H9 (cell line): Measurements from ENCODE around the gene MED27. TPM values are rescaled to one million over a fixed set of nuclear protein-coding genes. Genes with fewer than 3 reads are reported as not detected.

Experiments used
- DNase-seq: peaks from one replicate; pipeline ENCODE4 v3.0.0-alpha.2; 2017
- H2AFZ ChIP-seq: one replicate; pipeline ENCODE4 v1.6.1; 2013; ENCODE audit warnings: mild to moderate bottlenecking, low read length, control low read depth, moderate library complexity
- H2AK5ac ChIP-seq: 2 replicates; pipeline ENCODE4 v1.6.1; 2013; ENCODE audit warnings: low read length, control low read depth, mixed read lengths; ENCODE audit not compliant: insufficient read length
- H2BK120ac ChIP-seq: one replicate; pipeline ENCODE4 v1.6.1; 2013; ENCODE audit warnings: low read depth, mild to moderate bottlenecking, low read length, control low read depth, inconsistent platforms; ENCODE audit not compliant: poor library complexity, severe bottlenecking
- H2BK12ac ChIP-seq: 2 replicates; pipeline ENCODE4 v1.6.1; 2013; ENCODE audit warnings: low read length, control low read depth, mixed read lengths, low read depth; ENCODE audit not compliant: insufficient read length
- H2BK15ac ChIP-seq: 2 replicates; pipeline ENCODE4 v1.6.1; 2013; ENCODE audit warnings: low read depth, low read length, control low read depth
- H2BK20ac ChIP-seq: one replicate; pipeline ENCODE4 v1.6.1; 2013; ENCODE audit warnings: low read depth, mild to moderate bottlenecking, low read length, control low read depth, inconsistent platforms; ENCODE audit not compliant: poor library complexity, severe bottlenecking
- H2BK5ac ChIP-seq: 2 replicates; pipeline ENCODE4 v1.6.1; 2013; ENCODE audit warnings: low read length, control low read depth, mixed read lengths; ENCODE audit not compliant: insufficient read length
- H3K14ac ChIP-seq: 2 replicates; pipeline ENCODE4 v1.6.1; 2013; ENCODE audit warnings: low read length, control low read depth; ENCODE audit not compliant: insufficient read depth
- H3K18ac ChIP-seq: 2 replicates; pipeline ENCODE4 v1.6.1; 2013; ENCODE audit warnings: low read depth, mild to moderate bottlenecking, mixed read lengths, low read length, control low read depth; ENCODE audit not compliant: insufficient read length
- H3K23ac ChIP-seq: 2 replicates; pipeline ENCODE4 v1.6.1; 2013; ENCODE audit warnings: low read length, control low read depth, mixed read lengths, low read depth; ENCODE audit not compliant: insufficient read length
- H3K23me2 ChIP-seq: 2 replicates; pipeline ENCODE4 v1.6.1; 2013; ENCODE audit warnings: low read depth, mild to moderate bottlenecking, mixed read lengths, low read length, control low read depth; ENCODE audit not compliant: insufficient read length, poor library complexity, severe bottlenecking
- H3K27ac ChIP-seq: 2 replicates; pipeline ENCODE4 v1.5.1; 2013; ENCODE audit warnings: low read length, control low read depth, mixed read lengths, low read depth; ENCODE audit not compliant: insufficient read length
- H3K27me3 ChIP-seq: 2 replicates; pipeline ENCODE4 v1.6.1; 2013; ENCODE audit warnings: low read length, control low read depth, inconsistent platforms; ENCODE audit not compliant: insufficient read depth
- H3K4ac ChIP-seq: 2 replicates; pipeline ENCODE4 v1.6.1; 2013; ENCODE audit warnings: low read depth, mild to moderate bottlenecking, control low read depth, inconsistent platforms, low read length, moderate library complexity
- H3K4me1 ChIP-seq: 2 replicates; pipeline ENCODE4 v1.6.1; 2013; ENCODE audit warnings: low read length, control low read depth, inconsistent platforms; ENCODE audit not compliant: insufficient read depth
- H3K4me2 ChIP-seq: 2 replicates; pipeline ENCODE4 v1.6.1; 2013; ENCODE audit warnings: low read length, control low read depth, mixed read lengths; ENCODE audit not compliant: insufficient read length, insufficient read depth
- H3K56ac ChIP-seq: 2 replicates; pipeline ENCODE4 v1.6.1; 2013; ENCODE audit warnings: low read depth, mild to moderate bottlenecking, mixed read lengths, low read length, control low read depth; ENCODE audit not compliant: insufficient read length
- H3K79me1 ChIP-seq: 2 replicates; pipeline ENCODE4 v1.6.1; 2013; ENCODE audit warnings: low read depth, mild to moderate bottlenecking, moderate library complexity, low read length, control low read depth, inconsistent platforms; ENCODE audit not compliant: insufficient read depth, poor library complexity, severe bottlenecking
- H3K79me2 ChIP-seq: 2 replicates; pipeline ENCODE4 v1.6.1; 2013; ENCODE audit warnings: low read length, control low read depth, inconsistent platforms; ENCODE audit not compliant: insufficient read depth
- H3K9ac ChIP-seq: 2 replicates; pipeline ENCODE4 v1.6.1; 2013; ENCODE audit warnings: low read length, control low read depth, mixed read lengths; ENCODE audit not compliant: insufficient read length; ENCODE audit errors: extremely low read depth
- H3K9me3 ChIP-seq: one replicate; pipeline ENCODE4 v1.6.1; 2013; ENCODE audit warnings: low read depth, low read length, inconsistent platforms; ENCODE audit not compliant: control insufficient read depth
- H3T11ph ChIP-seq: one replicate; pipeline ENCODE4 v1.6.1; 2013; ENCODE audit warnings: mild to moderate bottlenecking, low read length, control low read depth, inconsistent platforms
- H4K20me1 ChIP-seq: one replicate; pipeline ENCODE4 v1.6.1; 2013; ENCODE audit not compliant: control insufficient read depth, insufficient read length, insufficient read depth
- H4K5ac ChIP-seq: 2 replicates; pipeline ENCODE4 v1.6.1; 2013; ENCODE audit warnings: low read depth, mild to moderate bottlenecking, mixed read lengths, low read length, control low read depth; ENCODE audit not compliant: insufficient read length
- H4K8ac ChIP-seq: replicated peaks from 2 replicates; pipeline ENCODE4 v1.6.1; 2013; ENCODE audit warnings: low read length, control low read depth, mixed read lengths, low read depth; ENCODE audit not compliant: insufficient read length
- H4K91ac ChIP-seq: 2 replicates; pipeline ENCODE4 v1.6.1; 2013; ENCODE audit warnings: low read depth, mild to moderate bottlenecking, moderate library complexity, mixed read lengths, low read length, control low read depth; ENCODE audit not compliant: insufficient read length
- H3K27ac Mint-ChIP-seq, 3 experiments: 2 replicates in 2 of 3; 3 replicates in 1 of 3; pipeline ENCODE4 v1.8.0; 2020 to 2021; ENCODE audit warnings: mixed read lengths in 3 of 3, mild to moderate bottlenecking in 1 of 3, moderate library complexity in 1 of 3
- H3K27me3 Mint-ChIP-seq: 2 replicates; pipeline ENCODE4 v1.8.0; 2021; ENCODE audit warnings: low read depth, mild to moderate bottlenecking, moderate library complexity, mixed read lengths
- H3K36me3 Mint-ChIP-seq, 3 experiments: 2 replicates in 2 of 3; 3 replicates in 1 of 3; pipeline ENCODE4 v1.8.0; 2020 to 2021; ENCODE audit warnings: low read depth in 3 of 3, mixed read lengths in 3 of 3; ENCODE audit not compliant: insufficient read depth in 1 of 3
- H3K4me1 Mint-ChIP-seq, 2 experiments: 2 replicates each; pipeline ENCODE4 v1.8.0; 2020; ENCODE audit warnings: mixed read lengths in 2 of 2
- H3K4me3 Mint-ChIP-seq, 2 experiments: 2 replicates in 1 of 2; 3 replicates in 1 of 2; pipeline ENCODE4 v1.8.0; 2020 to 2021; ENCODE audit warnings: mild to moderate bottlenecking in 2 of 2, mixed read lengths in 2 of 2, moderate library complexity in 1 of 2
- H3K9me3 Mint-ChIP-seq, 2 experiments: 2 replicates in 1 of 2; 3 replicates in 1 of 2; pipeline ENCODE4 v1.8.0; 2020; ENCODE audit warnings: mild to moderate bottlenecking in 2 of 2, mixed read lengths in 2 of 2, moderate library complexity in 1 of 2
- WGBS: extraction: QIAGEN DNeasy Blood & Tissue Kit; methylation state at CpG from one replicate; pipeline ENCODE4 v1.1.7; 2013; ENCODE audit warnings: missing lambda C conversion rate, low lambda C conversion rate, mixed read lengths; ENCODE audit not compliant: insufficient read length; ENCODE audit errors: extremely low coverage; 5-methylcytosine and 5-hydroxymethylcytosine counted together
- total RNA-seq: library from RNA; stranded (reverse); gene quantifications from 2 replicates; pipeline ENCODE4 v1.2.1, GENCODE V29; 2021
- TF ChIP-seq, protein P1 (sequence below): fragments of 200-600 bp; sonication (generic); conservative IDR thresholded peaks from 3 replicates; pipeline ENCODE4 v1.8.0; 2021; ENCODE audit warnings: antibody characterized with exemption, mild to moderate bottlenecking

The MED27 gene
- total RNA-seq, 1 experiment from 2014 or later, result 33.5 TPM

- H4K91ac ChIP-seq, result no peak overlapping the region
- no peak overlapping the region for H3K4me2 ChIP-seq
- no peaks in the 10 kb centered on the region for H3K4me1 ChIP-seq
- Mint-ChIP-seq H3K4me1 (peaks cover 0 to 2% of the 10 kb centered on the region in 2 experiments; a peak in 1 of 4 replicates), H3K4me3 (no peak overlapping the region), H3K9me3 (no peaks in the 10 kb centered on the region), H3K36me3 (peaks cover 0 to 11% (median 10%) of the 10 kb centered on the region in 3 experiments; a peak in 6 of 7 replicates), H3K27me3 (no peaks in the 10 kb centered on the region), H3K27ac (no peak overlapping the region)
- no peak overlapping the region for H2BK15ac ChIP-seq
- H3T11ph ChIP-seq, result no peak overlapping the region
- no peak overlapping the region for H3K4ac ChIP-seq
- H3K23ac ChIP-seq, result no peak overlapping the region
- no peak overlapping the region for H3K9ac ChIP-seq
- H3K56ac ChIP-seq, result no peak overlapping the region
- WGBS, result no CpG with 5 or more reads among the region's 18 CpGs
- H3K27me3 ChIP-seq, result no peaks in the 10 kb centered on the region
- no peaks in the 10 kb centered on the region for H3K9me3 ChIP-seq
- H4K20me1 ChIP-seq, result no peaks in the 10 kb centered on the region
- TF ChIP-seq, protein P1, sequence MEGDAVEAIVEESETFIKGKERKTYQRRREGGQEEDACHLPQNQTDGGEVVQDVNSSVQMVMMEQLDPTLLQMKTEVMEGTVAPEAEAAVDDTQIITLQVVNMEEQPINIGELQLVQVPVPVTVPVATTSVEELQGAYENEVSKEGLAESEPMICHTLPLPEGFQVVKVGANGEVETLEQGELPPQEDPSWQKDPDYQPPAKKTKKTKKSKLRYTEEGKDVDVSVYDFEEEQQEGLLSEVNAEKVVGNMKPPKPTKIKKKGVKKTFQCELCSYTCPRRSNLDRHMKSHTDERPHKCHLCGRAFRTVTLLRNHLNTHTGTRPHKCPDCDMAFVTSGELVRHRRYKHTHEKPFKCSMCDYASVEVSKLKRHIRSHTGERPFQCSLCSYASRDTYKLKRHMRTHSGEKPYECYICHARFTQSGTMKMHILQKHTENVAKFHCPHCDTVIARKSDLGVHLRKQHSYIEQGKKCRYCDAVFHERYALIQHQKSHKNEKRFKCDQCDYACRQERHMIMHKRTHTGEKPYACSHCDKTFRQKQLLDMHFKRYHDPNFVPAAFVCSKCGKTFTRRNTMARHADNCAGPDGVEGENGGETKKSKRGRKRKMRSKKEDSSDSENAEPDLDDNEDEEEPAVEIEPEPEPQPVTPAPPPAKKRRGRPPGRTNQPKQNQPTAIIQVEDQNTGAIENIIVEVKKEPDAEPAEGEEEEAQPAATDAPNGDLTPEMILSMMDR, result no peak
- H2BK5ac ChIP-seq, result no peak overlapping the region
- H4K8ac ChIP-seq, result no peak overlapping the region
- H2AK5ac ChIP-seq, result no peak overlapping the region
- no peaks in the 10 kb centered on the region for H3K79me2 ChIP-seq
- H3K79me1 ChIP-seq, result no peaks in the 10 kb centered on the region
- no peak overlapping the region for H3K27ac ChIP-seq
- no peak overlapping the region for H2AFZ ChIP-seq
- no peak overlapping the region for H3K18ac ChIP-seq
- H4K5ac ChIP-seq, result no peak overlapping the region
- no peak overlapping the region for H2BK120ac ChIP-seq
- no peak for DNase-seq
- H2BK12ac ChIP-seq, result no peak overlapping the region
- no peaks in the 10 kb centered on the region for H3K23me2 ChIP-seq
- no peak overlapping the region for H2BK20ac ChIP-seq
- no peak overlapping the region; the same call in 1 of the 2 replicates for H3K14ac ChIP-seq
These were observed 217.4 kb downstream of the MED27 start for GRCh38 chr9:131862261-131862660.
